Uterus (tissue), 2 donors: Measurements from ENCODE around the gene CBR1.
"Not testable (repeated sequence)": the region's sequence is repeated elsewhere in the genome, so short reads cannot be mapped to it uniquely, and the experiment has no call there.

Source experiments
- CTCF ChIP-seq, 4 experiments: fragments of 200-600 bp in 2 of 4; fragments of 450-650 bp in 2 of 4; sonication (generic) in 2 of 4; IDR thresholded peaks; one replicate each; pipeline ENCODE4 v1.5.1; 2016 to 2019; ENCODE audit warnings: antibody characterized with exemption in 4 of 4, mild to moderate bottlenecking in 2 of 4, moderate library complexity in 1 of 4
- POLR2A ChIP-seq, 2 donors: fragments of 450-650 bp; IDR thresholded peaks; one replicate each; pipeline ENCODE4 v1.6.1; 2016; ENCODE audit warnings: antibody characterized with exemption in 2 of 2, mild to moderate bottlenecking in 1 of 2, moderate library complexity in 1 of 2

DNA sequence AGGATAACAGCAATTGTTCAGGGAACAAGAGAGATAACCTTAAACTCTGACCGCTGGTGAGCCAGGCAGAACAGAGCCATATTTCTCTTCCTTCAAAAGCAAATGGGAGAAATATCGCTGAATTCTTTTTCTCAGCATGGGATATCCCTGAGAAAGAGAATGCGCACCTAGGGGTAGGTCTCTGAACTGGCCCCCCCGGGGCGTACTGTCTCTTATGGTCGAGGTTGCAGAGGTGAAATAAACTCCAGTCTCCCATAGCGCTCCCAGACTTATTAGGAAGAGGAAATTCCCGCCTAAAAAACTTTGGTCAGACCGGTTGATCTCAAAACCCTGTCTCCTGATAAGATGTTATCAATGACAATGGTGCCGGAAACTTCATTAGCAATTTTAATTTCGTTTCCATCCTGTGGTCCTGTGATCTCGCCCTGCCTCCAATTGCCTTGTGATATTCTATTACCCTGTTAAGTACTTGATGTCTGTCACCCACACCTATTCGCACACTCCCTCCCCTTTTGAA lies 29.9 kb downstream of the CBR1 start:
- TF ChIP-seq POLR2A, CTCF (IDR thresholded peaks at IDR 0.05): not testable (repeated sequence)
